Gastroesophageal sphincter (tissue), 3 donors: ENCODE results near the gene BPI.

Experiments used
- CTCF ChIP-seq, 4 experiments: fragments of 200-600 bp in 2 of 4; fragments of 450-650 bp in 2 of 4; sonication (generic) in 1 of 4; IDR thresholded peaks; one replicate each; pipeline ENCODE4 v1.5.1; 2017 to 2019; ENCODE audit warnings: antibody characterized with exemption in 4 of 4, mild to moderate bottlenecking in 2 of 4, moderate library complexity in 2 of 4
- EP300 ChIP-seq: sonication (generic); formaldehyde crosslinking; IDR thresholded peaks from one replicate; pipeline ENCODE4 v1.6.1; 2017; ENCODE audit warnings: antibody characterized with exemption, mild to moderate bottlenecking
- POLR2A ChIP-seq, 2 donors: fragments of 450-650 bp; IDR thresholded peaks; one replicate each; pipeline ENCODE4 v1.6.1; 2017; ENCODE audit warnings: antibody characterized with exemption in 2 of 2, mild to moderate bottlenecking in 2 of 2, moderate library complexity in 1 of 2
- POLR2AphosphoS5 ChIP-seq: sonication (generic); formaldehyde crosslinking; IDR thresholded peaks from one replicate; pipeline ENCODE4 v1.6.1; 2017; ENCODE audit warnings: antibody characterized with exemption

- TF ChIP-seq CTCF (IDR thresholded peaks at IDR 0.05): no peak
- no peak for TF ChIP-seq POLR2A (IDR thresholded peaks at IDR 0.05)
- TF ChIP-seq POLR2AphosphoS5: no peak
- TF ChIP-seq EP300: no peak
Measured at GRCh38 chr20:38369389-38369788, 65.4 kb downstream of the BPI start.
